HK-2 (cell line): ENCODE measurements around the gene EFEMP1.

Experiments used
- DNase-seq: peaks from one replicate; pipeline ENCODE4 v3.0.0-alpha.2; 2018; ENCODE audit not compliant: unreplicated experiment

EFEMP1 gene, protein sequence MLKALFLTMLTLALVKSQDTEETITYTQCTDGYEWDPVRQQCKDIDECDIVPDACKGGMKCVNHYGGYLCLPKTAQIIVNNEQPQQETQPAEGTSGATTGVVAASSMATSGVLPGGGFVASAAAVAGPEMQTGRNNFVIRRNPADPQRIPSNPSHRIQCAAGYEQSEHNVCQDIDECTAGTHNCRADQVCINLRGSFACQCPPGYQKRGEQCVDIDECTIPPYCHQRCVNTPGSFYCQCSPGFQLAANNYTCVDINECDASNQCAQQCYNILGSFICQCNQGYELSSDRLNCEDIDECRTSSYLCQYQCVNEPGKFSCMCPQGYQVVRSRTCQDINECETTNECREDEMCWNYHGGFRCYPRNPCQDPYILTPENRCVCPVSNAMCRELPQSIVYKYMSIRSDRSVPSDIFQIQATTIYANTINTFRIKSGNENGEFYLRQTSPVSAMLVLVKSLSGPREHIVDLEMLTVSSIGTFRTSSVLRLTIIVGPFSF

DNA sequence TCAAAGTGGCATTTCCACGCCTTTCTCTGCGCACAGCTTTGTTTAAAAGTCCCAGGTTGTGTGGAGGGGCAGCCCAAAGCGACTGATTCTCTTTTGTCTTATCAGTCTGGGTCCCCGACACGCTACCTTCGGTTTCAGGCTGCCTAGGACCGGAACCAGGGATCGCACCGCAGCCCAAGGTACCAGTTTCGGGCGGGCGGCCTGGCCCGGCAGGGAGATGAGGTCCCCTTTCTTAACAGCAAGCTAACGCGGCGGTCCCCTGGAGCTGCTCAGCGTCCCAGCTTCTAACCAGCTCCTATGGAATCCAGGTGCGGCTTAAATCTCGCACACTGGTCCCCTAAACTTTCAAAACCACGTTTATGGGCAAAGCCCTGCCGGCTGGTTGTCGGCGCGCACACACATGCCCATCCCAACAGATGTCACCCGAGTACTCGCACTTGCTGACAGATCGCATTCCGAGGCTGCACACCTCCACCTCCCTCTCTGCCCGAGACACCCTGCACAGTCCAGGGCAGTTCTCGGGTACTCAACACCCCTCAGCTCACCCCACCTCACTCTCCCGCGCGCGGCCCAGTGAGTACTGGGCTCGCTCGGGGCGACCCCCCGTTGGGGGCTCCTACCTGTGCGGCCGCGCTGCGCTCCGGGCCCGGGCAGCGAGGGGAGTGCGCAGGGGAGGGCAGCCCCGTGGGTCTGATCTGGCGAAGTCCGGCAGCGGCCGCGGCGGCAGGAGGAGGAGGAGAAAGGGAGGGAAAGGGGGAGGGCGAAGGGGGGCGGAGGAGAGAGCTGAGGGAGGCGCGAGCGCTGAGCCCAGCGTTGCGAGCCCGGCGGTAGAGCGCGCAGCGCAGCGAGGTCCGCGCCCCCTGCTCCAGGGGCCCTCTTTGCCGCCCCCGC, at the start of gene EFEMP1:
EFEMP1 (minus strand) TSS at position 692 of the 891 bp plus-strand sequence. CDS start 1,342 bp downstream, outside the sequence.
- peak; percentile 69 for DNase-seq

DNA sequence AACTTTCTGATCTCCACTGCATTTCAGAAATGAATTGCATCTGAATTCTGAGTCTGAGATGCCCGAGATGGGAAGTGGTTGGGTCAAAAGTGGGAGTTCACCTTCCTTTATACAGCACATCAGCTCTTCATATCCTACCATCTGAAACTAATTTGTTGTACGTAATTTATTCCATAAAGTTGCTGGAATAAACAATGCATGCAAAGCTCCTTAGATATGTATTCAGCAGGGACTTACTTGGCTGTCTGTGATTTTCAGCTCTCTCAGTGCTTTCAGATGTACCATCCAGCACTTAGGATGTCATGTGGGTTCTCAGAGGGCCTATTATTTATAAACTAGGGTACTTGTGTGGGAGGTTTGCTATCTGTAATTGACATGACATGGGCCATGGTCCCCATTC, 46.9 kb upstream of the EFEMP1 start:
- DNase-seq: no peak

DNA sequence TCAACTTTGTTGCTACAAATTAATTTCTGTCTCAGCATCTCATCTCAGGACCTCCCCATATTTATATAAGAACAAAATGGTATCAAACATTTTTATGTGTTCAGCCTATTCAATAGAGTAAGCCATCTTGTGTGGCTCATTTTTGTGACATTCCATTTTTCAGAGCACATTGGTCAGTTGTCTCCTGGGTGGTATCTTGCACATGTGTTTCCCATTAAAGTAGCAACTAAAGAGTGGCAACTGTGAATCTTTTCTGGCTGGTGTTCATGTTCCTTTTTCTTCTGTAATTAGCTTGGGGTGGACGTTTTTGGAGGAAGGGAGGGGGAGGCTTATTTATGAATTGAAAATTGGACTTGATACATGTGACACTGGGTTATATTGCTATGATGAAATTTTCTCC, 45.4 kb upstream of the EFEMP1 start:
- no peak for DNase-seq

DNA sequence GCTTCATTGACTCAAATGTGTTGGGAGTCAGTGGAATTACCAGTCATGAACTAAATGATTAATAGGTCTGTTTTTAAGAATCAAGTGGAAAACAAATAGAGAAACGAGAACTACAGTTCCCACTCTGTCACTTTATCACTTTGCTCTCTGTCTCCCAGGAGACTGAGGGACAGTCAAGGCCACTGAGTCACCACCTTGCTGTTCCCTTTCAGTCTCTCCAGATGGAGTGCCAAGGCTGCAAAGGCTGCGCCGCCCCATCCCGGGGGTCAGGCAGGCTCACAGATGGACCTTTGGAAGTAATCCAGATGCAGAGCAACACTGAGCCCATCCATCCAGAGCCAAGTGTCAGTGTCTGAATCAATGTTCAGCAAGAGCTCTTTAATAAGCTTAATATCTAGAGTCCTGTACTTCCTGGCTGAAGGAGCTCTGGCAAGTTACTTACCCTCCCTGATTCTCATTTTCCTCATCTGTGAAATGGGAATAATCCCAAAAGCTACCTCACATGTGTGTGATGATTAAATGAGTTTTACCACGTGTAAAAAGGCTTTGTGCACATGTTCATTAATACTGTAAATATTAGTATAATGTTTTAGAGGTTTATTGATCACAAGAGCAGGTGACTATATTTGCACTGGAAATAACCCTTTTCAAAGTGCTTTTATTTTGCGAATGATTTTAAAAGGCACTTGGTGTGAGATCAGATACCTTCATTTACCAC, 43.0 kb upstream of the EFEMP1 start:
- no peak for DNase-seq

DNA sequence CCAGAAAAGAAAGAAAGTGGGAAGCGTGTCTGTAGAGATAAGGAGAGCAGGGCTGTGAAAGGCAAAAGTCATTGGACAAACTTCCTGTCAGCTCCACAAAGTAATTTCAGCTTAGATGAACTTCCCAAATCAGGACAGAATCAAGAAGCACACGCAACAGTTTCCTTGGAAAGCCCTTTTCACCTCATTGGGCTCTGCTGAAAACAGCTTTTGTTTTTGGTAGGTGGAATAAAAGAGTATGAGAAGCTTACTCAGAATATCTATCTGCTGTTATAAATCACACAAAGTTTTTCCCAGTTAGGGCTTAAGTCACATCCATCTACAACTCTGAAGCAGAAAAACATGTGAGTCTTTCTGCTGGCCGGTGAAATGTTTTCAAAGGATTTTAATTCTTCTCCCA, 42.4 kb upstream of the EFEMP1 start:
- no peak for DNase-seq

DNA sequence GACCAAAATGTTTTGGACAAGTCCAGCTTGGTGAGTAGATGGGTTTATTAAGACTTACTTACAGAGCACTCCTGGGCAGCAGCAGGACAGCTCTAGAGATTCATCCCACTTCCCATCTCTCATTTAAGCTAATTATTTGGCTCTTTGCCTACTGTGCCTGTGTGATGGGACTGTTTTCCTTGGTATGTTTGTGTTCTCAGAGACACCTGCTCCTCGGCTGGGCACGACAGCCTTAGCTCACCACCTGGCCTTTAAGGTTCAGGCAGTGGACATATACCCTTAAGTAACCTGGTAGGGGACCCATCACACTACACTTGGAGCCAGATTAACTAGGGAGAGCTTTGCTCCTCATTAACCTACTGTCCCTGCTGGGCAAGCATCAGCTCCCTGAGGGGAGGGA, 41.7 kb upstream of the EFEMP1 start:
- no peak for DNase-seq

DNA sequence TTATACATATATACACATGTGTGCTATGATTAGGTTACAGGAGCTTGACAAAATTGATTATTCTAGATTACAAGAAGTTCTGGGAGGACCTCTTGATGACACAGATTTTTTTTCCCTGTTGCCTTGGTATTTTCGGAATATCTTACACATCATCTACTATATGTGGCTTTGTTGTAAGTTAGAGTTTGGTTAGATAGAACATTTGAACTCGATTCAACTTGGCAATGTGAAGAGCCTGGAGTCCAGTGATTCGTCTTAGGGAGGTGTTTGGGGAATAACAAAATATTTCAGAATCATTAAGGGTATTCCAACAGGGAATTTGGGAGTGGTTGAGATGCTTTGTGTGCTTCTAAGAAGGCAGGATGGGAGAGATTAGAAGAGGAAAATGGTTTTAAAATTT, 39.3 kb upstream of the EFEMP1 start:
- DNase-seq: no peak

DNA sequence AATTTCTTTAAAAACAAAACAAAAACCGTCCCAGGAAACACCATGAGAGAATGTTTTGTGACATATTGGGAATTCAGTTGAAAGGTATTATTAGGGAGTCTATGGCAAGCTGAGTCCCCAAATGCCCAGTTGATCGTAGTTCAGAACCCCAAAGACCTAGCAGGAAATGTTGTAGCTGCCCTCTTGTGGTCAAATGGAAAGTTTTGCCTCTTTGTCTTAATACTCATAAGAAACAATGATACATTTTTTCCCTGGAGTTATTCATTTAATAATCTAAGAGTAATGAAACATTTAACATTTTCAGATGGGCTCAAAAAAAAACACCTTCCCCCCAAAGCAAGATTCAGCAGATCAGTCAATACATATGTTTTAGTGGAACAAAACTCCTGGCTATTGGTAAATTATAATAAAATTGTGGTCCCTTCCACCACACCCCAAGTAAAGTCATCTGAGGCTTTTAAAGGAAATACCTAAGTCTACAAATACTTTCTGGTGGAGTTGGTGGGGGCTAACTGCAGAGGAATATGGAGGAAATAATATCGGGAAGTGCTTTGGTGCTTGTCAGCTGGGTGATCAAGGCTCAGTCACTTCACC, 37.8 kb upstream of the EFEMP1 start:
- no peak for DNase-seq

DNA sequence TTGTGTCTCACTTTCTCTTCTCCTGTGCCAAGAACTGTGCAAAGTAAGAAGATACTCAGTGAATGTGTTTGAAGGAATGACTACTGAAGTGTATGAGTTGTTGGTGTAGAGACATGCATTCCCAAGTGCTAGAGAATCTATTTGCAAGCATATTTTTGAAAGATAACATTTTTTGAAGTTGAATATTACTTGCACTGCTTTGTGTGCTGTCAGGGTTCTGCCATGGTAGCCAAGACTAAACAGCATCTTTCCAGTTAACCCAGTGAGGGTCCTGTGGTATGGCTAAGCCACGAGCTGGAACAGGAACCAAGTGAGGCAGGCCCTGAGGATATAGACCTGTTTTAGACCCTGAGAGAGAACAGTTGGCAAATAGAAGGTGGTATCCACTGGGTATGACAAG, 35.2 kb upstream of the EFEMP1 start:
- DNase-seq: no peak

DNA sequence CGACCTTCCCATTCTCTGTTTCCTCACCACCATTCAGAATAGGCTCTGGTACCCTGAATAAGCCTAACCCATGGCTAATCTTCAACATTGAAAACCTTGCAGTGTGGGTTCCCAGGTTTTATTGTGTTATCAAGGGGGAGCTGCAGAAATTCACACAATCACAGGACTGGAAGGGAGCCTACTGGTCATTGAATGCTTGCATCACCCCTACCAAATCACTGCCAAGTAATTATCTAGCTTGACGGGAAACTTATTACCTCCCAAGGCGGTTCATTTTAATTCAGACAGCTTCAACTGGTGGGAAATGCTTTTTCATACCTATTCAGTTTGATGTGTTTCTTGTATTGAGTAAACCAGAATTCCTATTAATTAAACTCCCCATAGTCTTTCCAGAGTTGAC, 33.6 kb upstream of the EFEMP1 start:
- DNase-seq: no peak

DNA sequence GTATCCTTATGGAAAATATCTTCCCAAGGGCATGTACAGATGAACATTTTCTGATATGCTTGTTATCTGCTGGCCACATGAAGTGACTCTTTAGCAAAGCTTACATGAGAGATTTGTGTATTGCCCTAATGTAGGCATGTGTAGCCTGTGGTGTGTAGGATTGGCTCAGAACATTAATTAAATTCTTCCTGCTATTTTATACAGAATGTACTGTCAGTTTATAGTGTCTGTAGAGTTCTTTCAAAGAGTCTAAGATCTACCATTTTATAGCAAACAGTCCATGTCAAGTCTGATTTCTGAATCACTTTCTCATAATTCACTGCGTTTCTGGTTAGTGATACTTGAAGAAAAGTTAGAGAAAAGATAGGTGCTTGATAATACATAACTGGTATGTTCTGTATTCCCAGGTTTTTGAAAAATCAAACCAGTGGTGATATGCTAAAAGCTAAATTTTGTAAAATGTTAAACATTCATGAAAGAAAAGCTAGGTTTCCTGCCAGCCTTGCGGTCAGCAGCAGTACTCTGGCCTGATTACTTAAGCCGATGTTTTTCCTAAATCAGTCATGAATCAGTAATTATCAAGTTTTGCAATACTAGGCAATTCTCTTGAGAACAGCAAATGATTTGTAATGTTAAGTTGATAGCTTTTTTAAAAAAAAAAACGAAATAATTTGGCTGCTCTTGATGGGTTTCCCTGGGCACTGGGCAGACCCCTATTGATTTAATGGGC, 30.9 kb upstream of the EFEMP1 start:
- DNase-seq: no peak

DNA sequence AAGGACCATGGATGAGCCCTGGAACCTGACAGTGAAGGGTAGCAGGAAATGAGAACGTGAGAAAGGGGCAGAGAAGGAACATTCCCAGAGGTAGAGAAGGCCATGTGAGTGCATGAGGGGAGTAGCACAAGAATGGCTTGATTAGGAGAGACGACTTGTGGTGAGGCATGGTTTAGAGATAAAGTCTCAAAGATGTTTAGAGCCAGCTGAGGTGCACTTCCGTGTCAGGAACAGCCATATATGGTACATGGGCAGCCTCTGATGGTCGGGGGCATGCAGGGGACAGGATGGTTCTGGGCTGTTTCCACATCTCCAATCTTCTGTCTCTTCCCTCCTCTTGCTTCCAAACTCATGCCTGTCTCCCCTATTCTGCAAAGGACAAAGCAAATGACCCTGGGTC, 28.8 kb upstream of the EFEMP1 start:
- no peak for DNase-seq

DNA sequence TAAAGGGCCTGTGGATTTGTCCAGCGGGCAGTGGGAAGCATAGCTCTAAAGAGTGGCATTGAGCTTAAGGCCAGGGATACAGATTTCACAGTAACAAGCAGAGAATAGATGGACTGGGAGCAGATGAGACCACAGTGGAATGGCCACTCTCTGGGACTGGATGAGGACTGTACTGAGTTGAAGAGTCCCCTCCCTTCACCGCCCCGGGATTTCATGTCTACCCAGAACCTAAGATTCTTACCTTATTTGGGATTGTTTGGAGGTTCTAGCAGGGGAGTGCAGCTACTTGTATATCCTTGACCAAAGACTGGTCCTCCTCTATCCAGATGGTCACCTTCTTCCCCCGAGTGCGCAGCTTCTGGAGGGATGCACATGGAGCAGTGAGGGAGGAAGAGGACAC, 28.0 kb upstream of the EFEMP1 start:
- DNase-seq: no peak

DNA sequence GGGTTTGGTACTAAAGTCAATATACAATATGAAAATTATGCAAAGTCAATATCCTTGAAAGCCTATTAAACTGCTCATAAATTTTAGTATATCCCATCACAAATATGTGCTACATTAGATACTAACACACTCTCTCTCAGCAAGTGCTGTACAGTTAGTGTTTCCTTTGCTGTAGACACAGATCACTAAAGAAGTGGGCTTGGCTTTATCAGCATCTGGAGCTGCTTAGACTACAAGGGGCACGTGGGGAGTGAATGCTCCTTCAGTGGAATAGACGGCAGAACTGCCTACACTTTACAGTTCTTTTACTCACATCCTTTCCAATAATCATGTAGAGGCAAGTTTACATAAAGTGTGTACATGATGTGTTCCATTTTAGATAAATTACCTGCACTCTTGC, 26.0 kb upstream of the EFEMP1 start:
- no peak for DNase-seq

DNA sequence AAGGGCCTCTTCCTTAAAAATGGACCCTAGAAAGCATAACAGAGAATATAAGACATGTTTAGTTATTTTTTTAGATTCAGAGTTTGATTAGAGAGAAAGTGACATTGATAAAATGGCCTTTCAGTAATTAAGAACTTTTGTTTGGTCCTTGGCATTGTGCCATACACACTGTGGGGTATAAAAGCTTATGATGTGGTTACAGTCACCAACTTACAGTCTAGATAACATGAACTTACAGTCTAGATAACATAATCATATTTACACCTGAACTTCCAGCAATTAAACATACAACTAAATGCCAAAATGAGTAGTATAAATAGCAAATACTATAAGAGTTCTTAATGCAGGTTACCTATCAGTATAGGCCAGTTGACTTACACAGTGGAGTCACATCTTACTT, 25.6 kb upstream of the EFEMP1 start:
- DNase-seq: no peak

DNA sequence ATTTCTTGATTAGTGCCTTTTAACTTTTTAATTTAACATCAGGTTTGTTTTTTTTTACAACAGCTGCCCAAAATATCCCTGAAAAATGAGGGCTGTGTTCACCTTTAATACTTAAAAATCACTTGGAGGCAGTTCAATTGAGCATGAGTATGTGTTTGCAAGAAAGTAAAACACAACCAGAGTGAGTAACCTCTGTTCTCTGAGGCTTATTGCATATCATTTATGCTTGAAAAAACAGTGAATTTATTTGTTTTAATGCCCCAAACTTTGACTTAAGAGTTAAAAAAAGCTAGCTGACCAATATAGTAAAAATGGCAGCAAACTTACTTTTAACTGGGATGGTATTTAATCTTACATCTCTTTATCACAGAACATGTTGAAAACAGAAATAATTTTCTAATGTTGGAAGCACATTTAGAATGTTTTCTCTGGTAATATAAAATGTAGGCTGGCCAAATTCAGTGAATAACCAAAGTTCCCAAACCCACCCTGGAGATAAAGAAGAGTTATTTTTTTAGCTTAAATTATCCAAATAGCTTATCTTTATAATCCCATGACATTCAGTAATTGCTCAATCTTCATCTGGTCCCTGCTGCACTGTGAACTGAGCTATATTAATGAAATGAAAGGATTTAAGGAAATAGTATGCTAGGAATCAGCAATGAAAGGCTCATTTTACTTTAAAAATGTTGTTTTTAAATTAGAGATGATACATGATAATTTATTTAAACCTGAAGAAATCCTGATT, 24.8 kb upstream of the EFEMP1 start:
- DNase-seq: no peak

DNA sequence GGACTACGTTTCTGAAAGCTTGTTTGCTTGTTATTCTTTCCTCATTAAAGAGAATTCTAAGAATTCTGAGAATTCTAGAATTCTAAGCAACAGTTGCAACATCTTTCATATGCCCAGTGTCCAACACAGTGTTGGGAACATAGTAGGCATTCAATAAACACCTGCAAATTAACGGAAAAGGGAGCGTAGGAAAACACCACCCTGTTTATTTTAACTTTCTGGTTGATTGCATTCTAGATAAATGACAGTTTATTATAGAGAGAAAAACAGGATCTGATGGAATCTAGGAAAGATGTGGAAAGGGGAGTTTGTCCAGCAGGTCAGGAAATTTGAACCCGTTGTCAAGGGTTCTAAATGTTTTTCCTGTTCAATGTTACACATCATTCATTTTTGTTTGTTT, 24.2 kb upstream of the EFEMP1 start:
- no peak for DNase-seq

DNA sequence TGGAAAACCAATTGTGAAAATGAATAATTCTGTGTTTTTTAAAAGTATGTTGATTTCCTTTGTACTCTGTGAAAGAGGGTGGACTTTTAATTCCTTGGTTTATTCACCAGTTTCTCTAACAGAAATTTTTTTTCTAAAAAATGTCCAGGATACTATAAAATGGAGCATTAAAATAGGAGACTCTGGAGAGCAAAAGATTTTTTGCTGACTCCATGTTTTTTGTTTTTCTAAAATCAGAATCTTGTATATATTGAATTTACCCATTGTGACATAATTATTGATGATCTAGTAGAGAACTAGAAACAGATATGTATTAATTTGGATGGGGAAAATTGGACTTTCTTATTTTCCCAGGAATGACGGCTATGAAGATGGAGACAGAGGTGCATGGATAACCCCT, 23.2 kb upstream of the EFEMP1 start:
- no peak for DNase-seq

DNA sequence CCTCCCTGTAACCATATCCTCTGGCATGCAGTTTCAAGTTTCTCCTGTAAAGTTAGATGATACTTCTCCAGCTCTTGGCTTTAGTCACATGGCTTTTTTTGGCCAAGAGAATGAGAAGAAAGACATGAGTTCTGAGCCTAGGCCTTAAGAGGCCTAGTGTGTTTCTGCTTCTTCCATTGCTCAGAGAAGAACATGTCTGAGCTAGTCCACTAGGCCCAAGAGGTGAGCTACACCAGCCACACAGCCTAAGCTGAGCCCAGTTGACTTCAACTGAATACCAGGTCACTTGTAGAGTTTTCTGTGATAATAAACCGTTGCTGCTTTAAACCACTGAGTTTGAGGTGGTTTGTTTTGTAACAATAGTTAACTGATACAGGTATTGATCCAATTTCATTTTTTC, 19.9 kb upstream of the EFEMP1 start:
- DNase-seq: no peak

DNA sequence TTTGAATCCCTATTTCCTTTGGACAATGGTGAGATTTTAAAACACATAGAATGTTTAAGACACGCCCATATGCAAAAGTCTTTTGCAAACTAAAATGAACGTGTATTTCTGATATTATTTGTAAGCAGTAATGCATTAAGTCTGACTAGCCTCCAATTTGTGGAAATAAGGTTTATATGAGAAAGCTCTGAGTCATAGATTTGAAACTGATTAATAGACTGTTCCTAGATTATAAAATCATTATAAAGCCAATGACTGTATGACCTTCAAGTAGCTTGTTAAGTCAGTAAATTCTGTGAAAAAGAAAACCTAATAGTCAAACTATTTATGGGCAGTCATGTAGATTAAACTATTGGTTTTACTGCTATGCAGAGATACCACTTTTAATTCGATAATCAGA, 12.8 kb upstream of the EFEMP1 start:
- DNase-seq: no peak
